NCI-H2196 treated with DMSO at 0.1 percent for 48 hours (cell line): ENCODE results near the gene IFNAR1.
"Not testable (repeated sequence)": the region's sequence is repeated elsewhere in the genome, so short reads cannot be mapped to it uniquely, and the experiment has no call there.

Source experiments
- DNase-seq: peaks from one replicate; lab custom pipeline; 2025; ENCODE audit not compliant: unreplicated experiment; lab: John Stamatoyannopoulos, UW

IFNAR1 gene

GRCh38 chr21:33339918-33340317 is 15.1 kb downstream of the IFNAR1 start:
- DNase-seq = no peak

GRCh38 chr21:33345751-33346238 is 21.0 kb downstream of the IFNAR1 start:
- no peak for DNase-seq

GRCh38 chr21:33348706-33349105 is 23.9 kb downstream of the IFNAR1 start:
- no peak for DNase-seq

- no peak for DNase-seq
Measured at GRCh38 chr21:33350676-33351075, 25.9 kb downstream of the IFNAR1 start.

GRCh38 chr21:33355355-33355754 is 30.6 kb downstream of the IFNAR1 start:
- no peak for DNase-seq

- no peak for DNase-seq
Measured at GRCh38 chr21:33355996-33356395, 31.2 kb downstream of the IFNAR1 start.

GRCh38 chr21:33357177-33357576 is 32.4 kb downstream of the IFNAR1 start:
- no peak for DNase-seq

GRCh38 chr21:33359446-33359845 is 34.7 kb downstream of the IFNAR1 start:
- DNase-seq = no peak

GRCh38 chr21:33360281-33360680 is 35.5 kb downstream of the IFNAR1 start:
- DNase-seq = no peak

- peak; percentile 44 for DNase-seq
Measured at GRCh38 chr21:33360881-33361602, 36.3 kb downstream of the IFNAR1 start.

GRCh38 chr21:33362044-33362555 is 37.3 kb downstream of the IFNAR1 start:
- peak; percentile 25 for DNase-seq

- DNase-seq = not testable (repeated sequence)
Measured at GRCh38 chr21:33363911-33364609, 39.3 kb downstream of the IFNAR1 start.

GRCh38 chr21:33364830-33365229 is 40.1 kb downstream of the IFNAR1 start:
- DNase-seq = no peak

- no peak for DNase-seq
Measured at GRCh38 chr21:33367309-33367973, 42.7 kb downstream of the IFNAR1 start.

- DNase-seq = no peak
Measured at GRCh38 chr21:33368124-33368523, 43.4 kb downstream of the IFNAR1 start.

GRCh38 chr21:33368576-33368975 is 43.8 kb downstream of the IFNAR1 start:
- no peak for DNase-seq

GRCh38 chr21:33369586-33369985 is 44.8 kb downstream of the IFNAR1 start:
- DNase-seq = no peak

GRCh38 chr21:33370305-33370704 is 45.5 kb downstream of the IFNAR1 start:
- no peak for DNase-seq

GRCh38 chr21:33371366-33371765 is 46.6 kb downstream of the IFNAR1 start:
- DNase-seq = no peak

- no peak for DNase-seq
Measured at GRCh38 chr21:33372582-33372981, 47.8 kb downstream of the IFNAR1 start.

- DNase-seq = no peak
Measured at GRCh38 chr21:33373451-33373850, 48.7 kb downstream of the IFNAR1 start.

- no peak for DNase-seq
Measured at GRCh38 chr21:33374080-33374449, 49.3 kb downstream of the IFNAR1 start.
